HG03575 (cell line): Measurements from ENCODE around the gene TMA7B.

Experiments used
- ATAC-seq: cut with Tn5 transposase; IDR thresholded peaks from one replicate; pipeline ENCODE4 v1.9.1; 2021; ENCODE audit not compliant: unreplicated experiment, insufficient number of reproducible peaks, low FRiP score; ENCODE audit errors: extremely low read depth

TMA7B gene

DNA sequence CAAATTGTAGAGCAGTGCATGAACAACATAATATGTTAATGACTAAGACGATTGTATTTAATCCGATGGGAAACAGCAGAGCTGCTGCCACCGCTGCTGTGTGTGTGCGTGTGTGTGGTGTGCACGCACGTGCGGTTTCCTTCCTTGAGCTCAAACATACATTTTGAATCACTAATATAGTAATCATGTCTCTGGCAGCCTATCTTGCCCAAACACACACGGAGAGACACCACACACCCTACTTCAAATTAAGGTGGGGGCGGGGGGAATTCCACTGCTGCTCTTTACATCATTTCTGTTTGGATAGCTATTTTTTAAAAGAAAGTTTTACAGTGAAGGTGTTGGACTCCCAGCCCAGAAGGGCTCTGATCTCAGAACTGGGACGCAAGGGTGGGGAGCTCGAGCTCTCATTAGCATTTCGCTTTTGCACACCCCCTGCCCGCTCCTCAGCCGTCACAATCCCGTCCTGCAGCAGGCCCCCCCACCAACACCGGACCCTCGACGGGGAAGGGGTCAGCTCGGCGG is 33.9 kb downstream of the TMA7B start:
- ATAC-seq = no peak

DNA sequence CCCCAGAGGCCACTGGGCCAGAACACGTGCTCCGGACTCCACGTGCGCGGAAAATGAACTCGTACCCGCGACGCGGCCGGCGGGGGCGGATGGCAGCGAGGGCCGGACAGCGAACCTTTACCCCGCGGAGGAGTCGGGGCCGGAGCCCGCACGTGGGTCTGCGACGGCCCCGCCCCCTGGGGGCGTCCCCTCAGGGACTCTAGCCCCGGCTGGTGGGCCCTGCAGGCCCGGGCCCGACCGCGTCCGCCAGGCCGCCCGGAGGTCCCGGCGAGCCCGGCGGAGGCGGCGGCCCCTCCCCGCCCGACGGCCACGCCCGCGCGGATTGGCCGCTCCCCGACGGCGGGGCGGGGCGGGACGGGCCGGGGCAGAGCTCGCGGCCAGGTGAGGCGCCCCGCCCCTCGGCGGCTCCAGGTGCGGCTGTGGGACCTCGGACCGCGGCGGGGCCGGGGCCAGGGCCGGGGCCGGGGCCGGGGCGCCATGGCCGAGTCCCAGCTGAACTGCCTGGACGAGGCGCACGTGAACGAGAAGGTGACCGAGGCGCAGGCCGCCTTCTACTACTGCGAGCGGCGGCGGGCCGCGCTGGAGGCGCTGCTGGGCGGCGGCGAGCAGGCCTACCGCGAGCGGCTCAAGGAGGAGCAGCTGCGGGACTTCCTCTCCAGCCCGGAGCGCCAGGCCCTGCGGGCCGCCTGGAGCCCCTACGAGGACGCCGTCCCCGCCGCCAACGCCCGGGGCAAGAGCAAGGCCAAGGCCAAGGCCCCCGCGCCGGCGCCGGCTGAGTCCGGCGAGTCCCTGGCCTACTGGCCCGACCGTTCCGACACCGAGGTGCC is 34.6 kb downstream of the TMA7B start, which contains the start of gene FAM83F:
FAM83F (plus strand) TSS at position 389 of the 827 bp plus-strand sequence; CDS start at position 478, 89 bp downstream.
- ATAC-seq = no peak

DNA sequence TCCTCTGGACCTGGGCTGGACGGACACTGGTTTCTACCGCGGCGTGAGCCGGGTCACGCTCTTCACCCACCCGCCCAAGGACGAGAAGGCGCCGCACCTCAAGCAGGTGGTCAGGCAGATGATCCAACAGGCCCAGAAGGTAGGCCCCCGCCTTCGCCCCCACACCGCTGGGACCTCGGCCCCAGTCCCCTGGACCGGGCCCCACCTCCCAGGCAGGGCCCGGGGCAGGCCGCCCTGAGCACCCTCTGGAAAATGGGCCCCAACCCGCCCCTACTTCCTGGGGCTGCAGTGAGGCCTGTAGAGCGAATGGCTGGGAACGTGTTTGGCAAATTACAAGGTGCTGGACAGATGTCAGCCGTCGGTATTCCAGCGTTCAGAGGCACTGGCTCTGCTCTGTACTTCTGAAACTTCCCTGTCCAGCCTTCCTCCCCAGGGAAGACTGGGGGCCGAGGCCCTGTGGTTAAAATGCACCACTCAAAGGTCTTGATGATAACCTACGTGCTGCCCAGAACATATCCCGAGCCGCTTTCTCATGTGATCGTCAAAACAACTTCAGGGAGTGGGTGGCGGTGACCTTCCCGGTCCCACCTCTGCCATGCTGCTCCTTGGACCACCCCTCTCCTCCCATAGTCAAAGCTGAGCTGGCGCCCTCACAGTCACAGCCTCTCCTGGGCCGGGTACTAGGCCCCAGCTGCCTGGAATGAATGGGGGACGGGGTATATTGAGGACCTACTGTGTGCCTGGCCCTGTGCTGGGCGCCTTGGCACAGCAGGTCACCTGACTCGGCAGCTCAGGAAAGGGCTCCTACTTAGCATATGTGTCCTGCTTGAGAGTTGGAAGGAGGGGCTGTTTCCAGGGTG is 35.4 kb downstream of the TMA7B start:
- ATAC-seq = no peak

DNA sequence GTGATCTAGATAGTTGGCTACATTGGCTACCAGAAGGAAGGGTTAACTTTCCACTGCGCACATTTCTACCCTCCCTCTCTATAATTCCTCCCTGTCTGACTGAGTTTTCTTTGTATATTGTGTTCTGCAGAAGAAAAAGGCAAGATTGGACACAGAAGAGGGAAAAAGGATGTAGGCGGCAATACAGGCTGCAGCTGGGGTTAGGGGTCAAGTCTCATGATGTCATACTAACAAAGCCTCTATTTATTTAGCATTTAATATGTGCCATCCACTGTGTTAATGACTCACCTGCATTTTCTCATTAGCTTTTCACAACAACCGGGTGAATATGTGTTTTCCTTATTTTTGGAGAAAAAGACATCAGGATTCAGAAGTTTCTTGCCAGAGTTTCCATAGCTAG is 36.5 kb downstream of the TMA7B start:
- no peak for ATAC-seq

DNA sequence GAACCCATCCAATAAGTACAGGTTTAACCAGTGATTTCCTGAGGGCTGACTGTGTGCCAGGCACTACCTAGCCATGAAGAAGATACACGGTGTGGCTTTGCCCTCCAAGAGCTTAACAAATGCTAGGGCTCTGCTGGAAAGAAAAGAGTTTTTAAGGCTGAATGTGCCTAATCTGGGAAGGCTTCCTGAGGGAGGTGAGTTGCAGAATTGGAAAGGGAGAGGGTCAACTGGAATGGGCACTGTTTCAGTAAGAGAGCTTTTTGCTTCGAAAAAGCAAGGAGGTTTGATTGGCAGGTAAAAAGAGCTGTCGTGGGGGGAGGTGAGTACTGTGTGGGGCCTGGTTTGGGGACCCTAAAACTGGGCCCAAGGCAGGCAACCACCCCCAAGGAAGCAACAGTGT is 37.2 kb downstream of the TMA7B start:
- no peak for ATAC-seq

DNA sequence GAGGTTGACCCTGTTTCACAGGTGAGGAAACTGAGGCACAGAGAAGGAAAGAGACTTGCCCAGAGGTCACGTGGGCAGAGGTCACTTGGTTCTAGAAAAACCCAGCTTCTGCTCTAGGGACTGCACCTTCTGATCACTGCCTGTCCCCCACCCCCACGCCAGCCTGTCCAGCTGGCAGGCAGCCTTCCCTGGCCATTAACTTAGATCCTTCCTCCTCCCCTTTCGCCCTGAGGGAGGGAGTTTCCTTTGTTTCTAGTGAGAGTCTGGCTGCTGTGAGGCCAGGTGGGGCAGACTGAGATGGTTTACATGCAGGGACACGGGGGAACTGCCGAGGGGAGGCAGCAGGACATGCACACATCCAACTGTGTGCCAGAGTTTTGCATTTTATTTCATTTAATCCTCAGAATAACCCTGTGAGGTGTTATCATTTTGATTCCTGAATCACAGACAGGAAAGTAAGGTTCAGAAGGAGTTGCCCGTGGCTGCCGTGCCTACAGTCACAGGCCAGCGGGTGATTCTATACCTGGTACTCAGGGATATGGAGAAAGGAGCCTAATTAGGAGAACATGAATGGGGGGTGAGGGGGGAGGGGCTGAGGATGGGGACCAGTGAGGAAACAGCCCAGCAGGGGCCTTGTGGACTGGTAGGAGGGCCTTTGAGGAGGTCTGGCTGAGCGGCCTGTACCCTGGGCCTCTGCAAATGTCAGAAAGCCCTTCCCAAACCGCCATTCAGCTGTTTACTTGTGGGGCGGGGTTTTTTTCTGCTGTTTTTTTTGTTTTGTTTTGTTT is 37.9 kb downstream of the TMA7B start:
- no peak for ATAC-seq

DNA sequence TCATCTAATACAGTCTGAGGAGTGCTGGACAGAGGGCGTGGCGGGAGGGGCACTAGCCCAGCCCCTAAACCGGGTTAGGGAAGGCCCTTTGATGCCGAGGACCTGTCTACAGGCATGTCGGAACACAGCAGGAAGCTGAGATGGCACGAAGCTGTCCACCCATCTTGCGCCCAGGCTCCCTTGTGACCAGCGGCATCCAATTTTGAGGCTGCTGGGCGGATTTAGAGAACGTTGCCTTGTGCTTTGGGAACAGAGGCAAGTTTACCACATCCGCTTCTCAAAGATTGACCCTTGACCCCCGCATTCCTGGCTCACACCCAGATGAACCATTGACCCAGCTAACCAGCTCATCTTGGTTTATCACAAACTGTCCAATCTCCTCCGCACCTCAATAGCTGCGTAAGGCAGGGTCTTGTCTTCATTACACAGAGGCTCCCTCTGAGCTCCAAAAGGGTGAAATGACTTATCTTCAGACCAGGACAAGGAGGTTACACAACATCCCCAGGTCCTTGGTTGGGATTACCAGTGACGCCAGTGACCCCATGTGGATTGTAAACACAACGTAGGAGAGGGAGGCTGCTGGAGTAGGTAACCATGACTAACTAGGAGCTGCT is 39.1 kb downstream of the TMA7B start:
- no peak for ATAC-seq

DNA sequence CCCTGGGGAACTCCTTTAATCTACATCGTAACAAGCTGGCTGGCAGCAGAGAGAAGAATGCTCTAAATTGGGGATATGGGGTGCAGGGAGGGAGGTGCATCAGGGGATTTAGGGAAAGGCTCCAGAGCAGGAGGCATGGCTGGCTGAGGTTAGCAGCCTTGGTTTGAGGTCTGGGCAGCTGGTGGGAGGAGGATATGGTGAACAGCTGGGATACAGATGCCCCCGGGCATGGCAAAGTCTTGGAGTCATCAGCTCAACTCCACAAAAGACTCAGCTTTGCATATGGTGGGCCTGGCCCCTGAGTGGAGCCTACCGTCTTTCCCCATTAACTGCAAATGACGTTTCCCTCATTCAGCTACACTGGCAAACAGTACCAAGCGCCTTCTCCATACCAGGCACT is 40.0 kb downstream of the TMA7B start:
- ATAC-seq = no peak

DNA sequence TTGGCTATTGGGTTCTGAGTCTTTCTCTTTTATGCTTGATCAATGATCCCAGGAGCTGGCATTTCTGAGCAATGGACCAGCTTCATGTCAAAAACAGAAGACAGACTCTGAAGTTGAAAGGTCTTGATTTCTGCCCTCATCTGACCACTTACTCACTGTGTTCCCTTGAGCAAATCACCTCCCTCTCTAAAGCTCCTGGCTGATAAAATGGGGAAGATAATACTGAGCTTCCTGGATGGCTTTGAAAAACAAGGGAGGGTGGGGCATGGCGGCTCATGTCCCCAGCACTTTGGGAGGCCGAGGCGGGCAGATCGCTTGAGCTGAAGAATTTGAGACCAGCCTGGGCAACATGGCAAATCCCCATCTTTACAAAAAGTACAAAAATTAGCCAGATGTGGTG is 40.9 kb downstream of the TMA7B start:
- no peak for ATAC-seq

DNA sequence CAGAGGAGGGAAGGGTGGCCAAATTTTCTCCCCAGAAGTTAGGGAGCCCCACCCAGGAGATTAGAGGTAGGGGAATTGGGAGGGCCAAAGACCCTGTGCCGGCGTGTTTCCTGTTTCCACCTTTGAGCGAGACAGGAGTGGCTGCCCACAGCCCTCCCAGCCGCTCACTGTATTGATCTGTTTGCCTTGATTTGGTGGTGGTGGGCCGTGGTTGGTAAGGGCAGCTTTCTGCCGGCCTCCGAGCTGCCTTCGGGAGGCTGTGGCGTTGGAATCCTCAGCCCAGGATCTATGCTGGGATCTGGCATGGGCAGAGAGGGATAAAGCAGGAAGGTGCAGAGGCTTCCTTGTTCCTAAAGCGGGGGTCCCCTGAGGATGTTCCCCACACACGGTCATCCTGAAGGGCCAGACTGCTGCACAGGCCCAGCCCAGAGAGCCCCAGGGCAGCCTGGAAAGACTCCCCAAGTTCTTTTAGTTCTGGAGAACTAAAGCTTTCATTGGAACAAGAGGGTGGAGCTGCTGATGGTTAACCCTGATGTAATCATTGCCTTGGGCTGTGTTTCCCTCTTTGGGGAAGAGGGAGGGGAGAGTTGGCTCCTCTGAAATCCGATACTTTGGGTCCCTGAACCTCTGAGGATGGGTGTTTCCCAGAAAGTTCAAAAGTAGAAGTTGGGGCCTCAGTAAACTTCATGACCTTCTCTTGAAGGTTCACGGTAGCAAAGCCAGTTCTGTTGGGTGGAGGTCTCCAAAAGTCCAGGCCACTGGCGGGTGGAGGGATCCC is 41.8 kb downstream of the TMA7B start:
- no peak for ATAC-seq

DNA sequence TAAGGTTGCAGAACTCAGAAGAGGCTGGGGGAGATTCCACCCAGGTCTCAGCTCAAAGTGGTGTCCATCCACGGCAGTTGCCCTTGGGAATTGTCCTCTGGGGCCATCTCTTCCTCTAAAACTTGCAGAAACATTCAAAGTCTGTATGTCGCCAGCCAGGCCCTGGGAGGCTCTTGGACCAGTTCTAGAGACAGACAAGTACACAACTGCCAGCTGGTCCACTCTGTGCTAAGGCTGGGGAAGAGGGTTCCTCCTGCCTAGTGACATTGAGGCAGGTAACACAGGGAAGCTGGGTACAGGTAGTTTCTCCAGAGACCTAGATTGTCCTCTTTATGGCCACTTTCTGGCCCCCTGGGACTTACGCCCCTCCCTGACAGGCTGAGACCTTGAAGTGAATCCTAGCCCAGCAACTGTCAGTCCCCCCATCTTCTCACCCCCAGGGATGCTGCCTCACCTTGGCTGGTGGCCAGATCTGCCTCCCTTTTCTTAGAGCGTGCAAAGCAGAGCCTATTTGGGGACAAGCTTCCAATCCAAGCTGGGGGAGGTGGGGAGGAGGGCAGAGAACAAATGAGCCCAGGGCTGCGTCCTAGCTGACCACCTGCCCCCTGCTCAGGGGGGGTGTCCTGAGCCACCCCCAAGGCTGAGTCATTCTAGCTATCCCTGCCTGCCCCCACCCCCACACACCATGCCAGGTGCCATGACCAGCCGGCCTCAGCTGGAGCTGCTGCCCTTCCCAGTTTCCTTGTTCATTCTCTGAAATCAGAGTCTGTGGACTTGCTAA is 42.9 kb downstream of the TMA7B start:
- no peak for ATAC-seq

DNA sequence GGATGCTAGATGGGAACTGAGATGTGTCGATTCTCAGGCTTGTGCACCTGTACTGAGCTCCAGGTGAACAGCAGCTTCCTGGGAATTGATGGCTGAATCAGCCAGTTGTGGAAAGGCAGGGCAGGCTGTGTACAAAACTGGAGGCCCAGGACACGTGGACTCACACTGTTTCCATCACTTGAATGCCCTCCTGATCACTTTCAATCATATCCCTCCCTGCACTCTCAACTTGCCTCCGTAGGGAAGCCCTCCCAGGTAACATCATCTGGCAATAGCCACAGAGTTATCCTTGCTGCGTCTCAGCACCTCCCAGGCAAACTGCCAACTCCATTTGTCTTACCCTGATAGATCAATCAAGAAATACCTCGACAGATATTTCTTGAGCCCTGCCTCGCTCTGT is 44.6 kb downstream of the TMA7B start:
- no peak for ATAC-seq

DNA sequence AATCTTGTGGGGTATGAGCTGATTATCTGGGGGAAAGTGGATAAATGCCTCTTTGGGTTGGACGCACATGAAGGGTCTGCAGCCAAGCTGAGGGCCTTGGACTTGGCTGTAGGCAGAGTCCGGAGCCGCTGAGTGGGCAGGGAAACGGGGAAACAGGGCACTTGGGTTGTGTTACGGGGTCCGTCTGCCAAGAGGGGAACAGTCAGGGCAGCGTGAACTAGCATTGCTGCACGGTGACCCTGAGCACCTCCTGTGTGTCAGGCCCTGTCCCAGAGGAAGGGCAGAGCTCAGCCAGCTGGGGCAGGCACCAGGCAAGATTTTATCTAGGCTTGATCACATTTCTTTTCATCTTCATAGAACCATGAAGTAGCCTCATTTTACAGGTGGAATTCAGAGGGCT is 46.4 kb downstream of the TMA7B start:
- no peak for ATAC-seq

DNA sequence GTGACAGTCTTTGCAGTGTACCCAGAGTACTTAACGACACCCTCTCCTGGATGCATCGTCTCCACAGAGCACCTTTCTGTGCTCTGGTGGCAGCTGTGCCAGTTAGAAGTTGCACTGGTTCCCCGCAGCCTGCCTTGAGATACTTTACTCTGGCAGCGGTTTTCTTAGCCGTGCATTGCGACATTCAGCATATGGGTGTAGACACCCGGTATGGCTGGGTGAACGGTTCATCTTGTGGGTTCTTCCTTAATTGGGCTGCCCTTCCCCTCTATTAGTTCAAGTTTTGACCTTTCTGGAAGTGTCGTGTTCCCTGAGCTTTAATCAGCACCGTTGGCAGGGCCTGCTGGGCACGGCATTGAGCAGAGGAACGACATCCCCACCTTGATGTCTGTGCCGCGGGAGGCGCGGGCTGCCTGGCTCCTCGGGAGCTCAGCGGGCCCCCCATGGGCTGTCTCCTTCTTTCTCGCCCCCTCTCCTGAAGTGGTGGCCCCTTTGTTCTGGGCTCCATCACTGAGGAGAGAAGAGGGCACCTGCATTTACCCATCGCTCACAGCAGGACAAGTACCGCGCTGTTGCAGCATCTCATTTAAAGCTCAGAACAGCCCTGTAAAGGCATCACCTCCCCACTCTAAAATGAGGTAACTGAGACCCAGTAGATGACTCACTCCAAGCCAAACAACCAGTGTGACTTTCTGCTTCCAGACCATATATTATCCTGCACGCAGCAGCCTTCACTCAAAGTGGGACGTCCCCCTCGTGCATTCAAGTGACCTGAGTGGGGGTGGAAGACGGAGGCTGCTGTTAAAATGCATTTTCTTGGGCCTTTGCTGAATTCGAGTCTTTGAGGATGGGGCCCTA is 47.9 kb downstream of the TMA7B start:
- no peak for ATAC-seq

DNA sequence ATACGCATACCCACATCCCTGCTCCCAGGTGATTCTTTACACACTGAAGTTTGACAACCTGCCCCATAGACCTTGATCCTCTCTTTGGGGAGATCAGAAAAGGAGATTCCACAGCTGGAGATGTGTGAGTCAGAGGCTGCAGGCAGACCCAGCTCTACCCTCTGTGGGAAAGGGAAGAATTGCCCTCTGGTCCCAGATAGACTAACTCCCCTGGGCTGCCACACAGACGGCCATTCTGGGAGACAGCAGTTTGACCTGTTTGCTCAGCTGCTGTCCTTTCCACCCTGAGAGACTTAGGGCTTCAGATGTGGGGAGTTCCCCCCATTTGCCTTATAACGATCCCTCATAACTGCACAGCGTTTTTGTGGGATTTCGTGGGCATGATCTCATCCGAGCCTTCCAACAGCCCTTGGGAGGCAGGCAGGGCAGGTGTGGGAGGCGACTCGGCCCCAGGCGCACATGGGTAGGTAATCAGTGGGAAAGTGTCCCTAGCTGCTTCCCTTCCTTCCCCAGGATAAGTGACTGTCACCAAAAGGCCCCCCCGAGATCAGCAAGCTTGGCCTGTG is 48.6 kb downstream of the TMA7B start:
- no peak for ATAC-seq

DNA sequence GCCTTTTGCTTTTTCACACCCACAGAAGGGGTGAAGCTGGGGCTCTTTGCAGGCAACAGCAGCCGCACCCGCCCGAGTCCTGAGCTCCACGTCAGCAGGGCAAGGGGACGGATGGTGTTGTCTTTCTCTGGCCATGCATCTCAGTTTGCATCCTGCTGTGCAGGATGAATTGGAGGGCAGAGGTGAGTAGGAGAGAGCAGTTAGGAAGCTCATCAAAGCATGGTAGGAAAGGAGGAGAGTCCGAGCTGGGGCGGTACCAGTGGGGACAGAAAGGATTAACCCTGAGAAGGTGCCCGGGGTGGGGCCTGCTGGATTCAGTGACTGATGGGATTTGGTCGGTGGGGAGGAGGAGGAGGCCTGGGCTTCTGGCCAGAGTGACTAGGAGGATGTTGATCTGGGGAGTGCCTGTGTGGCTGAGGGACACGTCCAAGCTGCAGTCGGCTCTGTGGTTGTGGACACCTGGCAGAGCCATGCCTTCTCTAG is 49.1 kb downstream of the TMA7B start:
- ATAC-seq = no peak
